GM10248 (cell line): ENCODE measurements around the gene BTBD17.

Source experiments
- CTCF ChIA-PET: fragments of 300-600 bp; sonication (Branson Sonifier 250); formaldehyde crosslinking; extraction: SDS; loops from one replicate; lab custom pipeline; 2021; ENCODE audit warnings: antibody characterized with exemption; lab: Yijun Ruan, JAX
- POLR2A ChIA-PET: fragments of 350-650 bp; sonication (Branson Sonifier 250); formaldehyde crosslinking; extraction: SDS; loops from one replicate; lab custom pipeline; 2020; ENCODE audit warnings: antibody characterized with exemption; lab: Yijun Ruan, JAX
- DNase-seq: peaks from one replicate; pipeline ENCODE4 v3.0.0; 2012; ENCODE audit errors: extremely low spot score
- TF ChIP-seq, protein P1 (sequence below): IDR thresholded peaks from 2 replicates; pipeline ENCODE4 v1.5.1; 2012; ENCODE audit warnings: mild to moderate bottlenecking, low read depth; ENCODE audit errors: extremely low read depth, missing control alignments, control extremely low read depth

Gene BTBD17

DNA sequence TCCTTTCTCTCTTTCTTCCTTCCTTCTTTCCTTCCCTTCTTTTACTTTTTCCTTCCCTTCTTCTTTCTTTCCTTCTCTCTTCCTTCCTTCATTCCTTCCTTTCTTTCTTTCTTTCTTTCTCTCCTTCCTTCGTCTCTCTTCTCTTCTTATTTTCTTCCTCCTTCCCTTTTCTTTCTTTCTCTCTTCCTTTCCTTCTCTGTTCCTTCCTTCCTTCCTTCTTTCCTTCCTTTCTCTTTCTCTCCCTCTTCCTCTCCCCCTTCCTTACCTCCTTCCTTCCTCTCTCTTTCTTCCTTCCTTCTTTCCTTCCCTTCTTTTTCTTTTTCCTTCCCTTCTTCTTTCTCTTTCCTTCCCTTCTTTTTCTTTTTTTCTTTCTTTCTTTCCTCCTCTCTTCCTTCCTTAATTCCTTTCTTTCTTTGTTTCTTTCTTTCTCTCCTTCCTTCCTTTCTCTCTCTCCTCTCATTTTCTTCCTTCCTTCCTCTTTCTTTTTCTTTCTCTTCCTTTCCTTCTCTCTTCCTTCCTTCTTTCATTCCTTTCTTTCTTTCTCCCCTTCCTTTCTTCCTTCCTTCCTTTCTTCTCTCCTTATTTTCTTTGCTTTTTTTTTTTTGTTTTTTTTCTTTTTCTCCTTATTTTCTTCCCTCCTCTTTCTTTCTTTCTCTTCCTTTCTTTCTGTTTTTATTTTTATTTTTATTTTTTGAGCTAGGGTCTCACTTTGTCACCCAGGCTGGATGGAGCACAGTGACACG, 28.4 kb upstream of the BTBD17 start:
- DNase-seq: no peak
- TF ChIP-seq, protein P1, sequence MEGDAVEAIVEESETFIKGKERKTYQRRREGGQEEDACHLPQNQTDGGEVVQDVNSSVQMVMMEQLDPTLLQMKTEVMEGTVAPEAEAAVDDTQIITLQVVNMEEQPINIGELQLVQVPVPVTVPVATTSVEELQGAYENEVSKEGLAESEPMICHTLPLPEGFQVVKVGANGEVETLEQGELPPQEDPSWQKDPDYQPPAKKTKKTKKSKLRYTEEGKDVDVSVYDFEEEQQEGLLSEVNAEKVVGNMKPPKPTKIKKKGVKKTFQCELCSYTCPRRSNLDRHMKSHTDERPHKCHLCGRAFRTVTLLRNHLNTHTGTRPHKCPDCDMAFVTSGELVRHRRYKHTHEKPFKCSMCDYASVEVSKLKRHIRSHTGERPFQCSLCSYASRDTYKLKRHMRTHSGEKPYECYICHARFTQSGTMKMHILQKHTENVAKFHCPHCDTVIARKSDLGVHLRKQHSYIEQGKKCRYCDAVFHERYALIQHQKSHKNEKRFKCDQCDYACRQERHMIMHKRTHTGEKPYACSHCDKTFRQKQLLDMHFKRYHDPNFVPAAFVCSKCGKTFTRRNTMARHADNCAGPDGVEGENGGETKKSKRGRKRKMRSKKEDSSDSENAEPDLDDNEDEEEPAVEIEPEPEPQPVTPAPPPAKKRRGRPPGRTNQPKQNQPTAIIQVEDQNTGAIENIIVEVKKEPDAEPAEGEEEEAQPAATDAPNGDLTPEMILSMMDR: no peak
- POLR2A ChIA-PET: no interaction called here
- CTCF ChIA-PET: interaction anchor here (1.2 to 5.5 kb wide), 9 partner anchors 11 to 183 kb away, joined by 3 to 43 read pairs (median 4); partner anchors contain the start of gene GPR142

DNA sequence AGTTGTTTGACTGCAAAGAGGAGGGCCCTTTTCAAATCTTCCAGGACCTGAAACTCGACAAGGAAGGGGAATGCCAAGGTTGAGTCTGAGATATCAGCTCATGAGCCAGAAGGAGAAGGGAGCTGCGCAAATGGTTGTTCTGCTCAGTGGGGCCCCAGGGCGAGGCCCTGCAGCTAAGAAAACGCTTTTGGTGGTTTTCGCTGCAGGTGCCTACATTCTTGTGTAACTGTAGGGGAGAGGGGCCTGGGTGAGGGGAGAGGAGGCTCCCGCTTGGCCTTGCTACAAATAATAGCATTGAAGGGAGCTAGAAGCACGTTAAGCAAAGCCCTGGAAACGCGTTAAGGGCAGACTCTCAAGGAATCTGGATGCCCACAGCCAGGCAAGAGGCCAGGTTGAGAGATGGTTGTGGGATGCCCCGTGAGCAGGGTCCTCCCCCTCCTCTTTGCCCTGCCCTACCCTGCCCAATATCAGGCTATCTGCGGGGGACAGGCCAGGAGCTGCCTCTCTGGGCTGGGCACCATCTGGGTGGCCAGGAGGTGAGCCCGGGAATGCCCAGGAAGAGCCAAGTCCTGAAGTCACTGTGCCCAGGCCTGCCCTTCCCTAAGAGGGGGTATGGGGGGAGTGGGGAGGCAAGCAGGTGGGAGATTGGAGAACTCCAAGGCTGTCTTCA, 27.6 kb upstream of the BTBD17 start:
- no peak for DNase-seq
- CTCF ChIA-PET: interaction anchor here (0.8 to 1.4 kb wide), 2 partner anchors 10 to 68 kb away, joined by 3 to 4 read pairs; no protein-coding TSS in a partner anchor
- POLR2A ChIA-PET: no interaction called here
- TF ChIP-seq, protein P1: no peak

- TF ChIP-seq, protein P1: no peak
- DNase-seq: no peak
- CTCF ChIA-PET: interaction anchor here (1.0 kb wide), 1 partner anchor 8 kb away, joined by 4 read pairs; no protein-coding TSS in a partner anchor
- POLR2A ChIA-PET: no interaction called here
These were observed 25.9 kb upstream of the BTBD17 start for GRCh38 chr17:74387365-74388218.

- DNase-seq: no peak
- ChIA-PET POLR2A (no interaction called here), CTCF (interaction anchor here (0.9 to 1.5 kb wide), 4 partner anchors 17 to 147 kb away, joined by 3 to 5 read pairs (median 3); no protein-coding TSS in a partner anchor)
- TF ChIP-seq, protein P1: no peak
These were observed 24.7 kb upstream of the BTBD17 start for GRCh38 chr17:74386386-74386785.

DNA sequence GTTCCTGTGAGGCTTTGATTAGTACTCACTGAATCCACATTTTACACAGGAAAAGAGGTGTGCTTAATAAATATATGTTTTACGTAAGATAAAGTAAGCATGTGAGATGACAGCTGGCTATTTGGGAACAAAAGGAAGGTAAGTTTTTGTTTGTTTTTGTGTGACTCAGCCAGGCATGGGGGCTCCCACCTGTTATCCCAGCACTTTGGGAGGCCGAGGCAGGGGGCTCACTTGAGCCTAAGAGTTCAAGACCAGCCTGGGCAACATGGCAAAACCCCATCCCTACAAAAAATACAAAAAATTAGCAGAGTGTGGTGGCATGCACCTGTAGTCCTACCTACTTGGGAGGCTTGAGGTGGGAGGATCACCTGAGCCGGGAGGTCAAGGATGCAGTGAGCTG, 23.5 kb upstream of the BTBD17 start:
- POLR2A ChIA-PET: no interaction called here

More for the DNA sequence above, 23.5 kb upstream of the BTBD17 start:
- CTCF ChIA-PET: interaction anchor here (0.9 to 2.3 kb wide), 3 partner anchors 9 to 72 kb away, joined by 3 to 7 read pairs (median 5); no protein-coding TSS in a partner anchor
- TF ChIP-seq, protein P1: no peak
- DNase-seq: no peak
